ENCODE data around the gene EPHA4.

DNA sequence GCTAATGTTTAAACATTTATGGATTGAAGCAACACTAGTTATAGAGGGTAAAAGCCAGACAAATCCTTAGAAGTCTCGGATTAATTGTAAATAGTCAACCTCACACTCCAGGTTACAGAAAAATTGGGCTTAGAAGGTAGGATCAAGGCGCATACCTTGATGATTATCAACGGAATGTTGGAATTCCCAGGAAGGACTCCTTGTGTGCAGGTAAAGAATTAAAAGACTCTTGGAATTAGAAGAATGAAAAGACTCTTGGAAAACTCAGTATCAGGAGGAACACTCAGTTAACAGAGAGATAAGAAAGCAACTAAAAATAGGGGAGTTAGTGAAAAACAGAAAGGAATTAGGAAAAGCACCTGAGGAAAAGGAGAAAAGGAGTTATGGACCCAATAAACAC is 29.3 kb upstream of the EPHA4 start:
- TF ChIP-seq TAF1 (IDR thresholded peaks at IDR 0.05; ENCODE audit: low read depth, low read length): no peak
- no peak for TF ChIP-seq POLR2A (IDR thresholded peaks at IDR 0.05; ENCODE audit: low read depth, low read length)
